ENCODE measurements around the gene SURF2. TPM values are rescaled to one million over a fixed set of nuclear protein-coding genes. Genes with fewer than 3 reads are reported as not detected.

The SURF2 gene
- total and polyA plus RNA-seq, 2 donors (not counting 3 experiments of a cell fraction or from before 2014, with no cell fraction given) = 10.6 to 14.2 TPM

- no peaks in the 10 kb centered on the region for H3K27me3 ChIP-seq (ENCODE audit: control insufficient read depth in 2 of 2, insufficient read depth in 2 of 2, low read length in 2 of 2)
- DNase-seq (ENCODE audit: low read depth, low spot score) = peak; percentile 35
- ChIA-PET POLR2A (interaction anchor here (0.6 to 1.7 kb wide), 9 partner anchors 8 to 179 kb away, joined by 3 to 10 read pairs (median 4); partner anchors contain the start of genes CACFD1, SLC2A6, STKLD1 and SURF1), CTCF (interaction anchor here (1.0 to 1.1 kb wide), 3 partner anchors 17 to 31 kb away, joined by 3 read pairs; no protein-coding TSS in a partner anchor)
- intact Hi-C loops (cut with micrococcal nuclease) = loop anchor here (1.0 to 5.0 kb wide), 2 partner anchors 11 to 160 kb away; partner anchors contain the start of gene SURF6
- TF ChIP-seq JUN (IDR thresholded peaks at IDR 0.05; ENCODE audit: borderline replicate concordance, insufficient read depth, insufficient read length, low read depth) = no peak
- no peak for TF ChIP-seq GATA2 (IDR thresholded peaks at IDR 0.05; ENCODE audit: insufficient read depth, insufficient read length, low read depth, low read length)
- no peak for TF ChIP-seq FOS (IDR thresholded peaks at IDR 0.05; ENCODE audit: borderline replicate concordance, insufficient read depth, low read length)
- TF ChIP-seq, protein P1, sequence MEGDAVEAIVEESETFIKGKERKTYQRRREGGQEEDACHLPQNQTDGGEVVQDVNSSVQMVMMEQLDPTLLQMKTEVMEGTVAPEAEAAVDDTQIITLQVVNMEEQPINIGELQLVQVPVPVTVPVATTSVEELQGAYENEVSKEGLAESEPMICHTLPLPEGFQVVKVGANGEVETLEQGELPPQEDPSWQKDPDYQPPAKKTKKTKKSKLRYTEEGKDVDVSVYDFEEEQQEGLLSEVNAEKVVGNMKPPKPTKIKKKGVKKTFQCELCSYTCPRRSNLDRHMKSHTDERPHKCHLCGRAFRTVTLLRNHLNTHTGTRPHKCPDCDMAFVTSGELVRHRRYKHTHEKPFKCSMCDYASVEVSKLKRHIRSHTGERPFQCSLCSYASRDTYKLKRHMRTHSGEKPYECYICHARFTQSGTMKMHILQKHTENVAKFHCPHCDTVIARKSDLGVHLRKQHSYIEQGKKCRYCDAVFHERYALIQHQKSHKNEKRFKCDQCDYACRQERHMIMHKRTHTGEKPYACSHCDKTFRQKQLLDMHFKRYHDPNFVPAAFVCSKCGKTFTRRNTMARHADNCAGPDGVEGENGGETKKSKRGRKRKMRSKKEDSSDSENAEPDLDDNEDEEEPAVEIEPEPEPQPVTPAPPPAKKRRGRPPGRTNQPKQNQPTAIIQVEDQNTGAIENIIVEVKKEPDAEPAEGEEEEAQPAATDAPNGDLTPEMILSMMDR (IDR thresholded peaks at IDR 0.05; ENCODE audit: extremely low read depth in 1 of 2, insufficient read depth in 1 of 2, low read depth in 1 of 2, low read length in 2 of 2) = no peak
- no peak for TF ChIP-seq POLR2A (IDR thresholded peaks at IDR 0.05; ENCODE audit: low read depth, low read length)
- H2AFZ ChIP-seq (ENCODE audit: low read depth, low read length) = peak overlapping the region; percentile 9
- peak overlapping the region; percentile 98 for H3K9ac ChIP-seq (replicated peaks; ENCODE audit: extremely low read depth, insufficient read depth, low read length)
- no peaks in the 10 kb centered on the region for H4K20me1 ChIP-seq (replicated peaks; ENCODE audit: control insufficient read depth, extremely low read depth, insufficient read depth, low read length)
- peak overlapping the region; percentile 69 to 84 (median 83) for H3K4me3 ChIP-seq (replicated peaks in 1 of 3; ENCODE audit: insufficient read depth in 1 of 3, low read depth in 1 of 3, low read length in 3 of 3)
- FAIRE-seq = no peak
- dilution Hi-C loops (cut with MboI; ENCODE audit: extremely low pct_ligation_motif_present, low sequenced_read_pairs) = no loop called here
- peak overlapping the region; percentile 41 for H3K4me2 ChIP-seq (ENCODE audit: insufficient read depth, low read length)
- H3K27ac ChIP-seq (ENCODE audit: insufficient read depth, low read depth, low read length) = peak overlapping the region; percentile 22
- no peaks in the 10 kb centered on the region for H3K9me3 ChIP-seq (replicated peaks; ENCODE audit: control insufficient read depth, insufficient read depth, low read length)
- no peaks in the 10 kb centered on the region for H3K9me1 ChIP-seq (replicated peaks; ENCODE audit: control insufficient read depth, extremely low read depth, insufficient read depth, low read length)
- peaks cover 14% of the 10 kb centered on the region for H3K4me1 ChIP-seq (ENCODE audit: control insufficient read depth, extremely low read depth, insufficient read depth, low read length)
- H3K36me3 ChIP-seq (ENCODE audit: control insufficient read depth in 2 of 2, extremely low read depth in 1 of 2, insufficient read depth in 2 of 2, low read length in 2 of 2) = peaks cover 20 to 48% of the 10 kb centered on the region in 2 experiments
- H3K79me2 ChIP-seq (ENCODE audit: control insufficient read depth, insufficient read depth, low read length) = peaks cover 40% of the 10 kb centered on the region
- BruUV-seq (replicated peaks) = no TSS peak
Measured at GRCh38 chr9:133347515-133347984, 8.8 kb upstream of the SURF2 start.
